ENCODE data around the gene BNC2.

GRCh38 chr9:16682273-16682672, 188.2 kb downstream of the BNC2 start:
- no peak for TF ChIP-seq CTCF (IDR thresholded peaks at IDR 0.05)
- TF ChIP-seq POLR2AphosphoS5 (IDR thresholded peaks at IDR 0.05; ENCODE audit: low read depth, low read length) = no peak
- no peak for TF ChIP-seq SIN3A (IDR thresholded peaks at IDR 0.05; ENCODE audit: borderline replicate concordance, insufficient read depth, low read depth, low read length)
- no peak for TF ChIP-seq REST (IDR thresholded peaks at IDR 0.05; ENCODE audit: insufficient read depth in 1 of 2, low read depth in 2 of 2, low read length in 1 of 2)

Data from Panc1 (cell line).